Measurements from ENCODE around the gene SSC5D. TPM values are rescaled to one million over a fixed set of nuclear protein-coding genes. Genes with fewer than 3 reads are reported as not detected.

The SSC5D gene
- total and polyA plus RNA-seq, 9 of the 15 experiments (the other 6 are each of a cell fraction or from before 2014, with no cell fraction given): 0.04 to 0.71 (median 0.14) TPM; not detected in 2

DNA sequence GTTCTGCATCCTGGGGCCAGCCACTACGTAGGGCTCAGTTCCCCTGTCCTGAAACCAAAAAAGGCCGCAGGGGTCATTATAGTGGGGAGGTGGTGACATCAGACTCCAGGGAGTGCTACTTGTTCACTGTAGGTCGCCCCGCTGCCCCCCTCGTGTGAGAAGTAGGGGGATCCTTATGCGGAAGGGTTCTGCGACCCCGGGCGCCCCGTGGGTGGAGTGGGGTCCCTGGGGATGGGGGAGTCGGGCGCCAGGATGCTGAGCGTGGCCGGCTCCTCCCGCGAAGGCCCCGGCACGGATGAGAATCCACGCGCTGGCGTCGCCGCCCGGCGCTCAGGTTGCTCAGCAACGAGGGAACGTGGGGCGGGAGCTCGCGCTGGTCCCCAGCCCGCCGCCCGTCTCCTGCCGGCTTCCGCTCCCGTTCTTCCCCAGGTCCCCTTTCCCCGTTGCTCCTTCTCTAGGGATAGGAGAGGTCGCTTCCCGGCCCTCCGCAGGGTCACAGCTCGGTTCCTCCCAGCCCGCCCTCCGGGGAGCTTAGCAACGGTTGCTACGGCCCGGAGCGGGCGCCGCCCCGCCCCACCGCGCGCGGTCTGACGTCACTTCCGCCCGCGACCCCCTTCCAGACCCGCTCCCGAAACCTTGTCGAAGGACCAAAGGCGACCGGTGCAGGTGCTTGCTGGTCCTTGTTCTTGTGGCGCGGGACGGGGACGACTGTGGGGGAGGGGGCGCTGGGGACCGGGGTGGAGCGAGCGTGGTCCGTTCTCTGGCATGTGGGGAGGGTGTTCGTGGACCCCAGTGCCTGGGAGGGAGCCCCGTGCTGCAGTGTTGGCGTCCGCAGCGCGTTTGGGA lies 3.4 kb upstream of the SSC5D start, which contains the start of gene NAT14 (continued):
- peak; percentile 69 for TF ChIP-seq ATF1 (CRISPR knock-in tag; IDR thresholded peaks at IDR 0.05)
- TF ChIP-seq ATF1 (tag; IDR thresholded peaks at IDR 0.05): peak; percentile 93
- TF ChIP-seq MXI1 (IDR thresholded peaks at IDR 0.05; ENCODE audit: low read depth, low read length): peak; percentile 86
- TF ChIP-seq, protein P1, sequence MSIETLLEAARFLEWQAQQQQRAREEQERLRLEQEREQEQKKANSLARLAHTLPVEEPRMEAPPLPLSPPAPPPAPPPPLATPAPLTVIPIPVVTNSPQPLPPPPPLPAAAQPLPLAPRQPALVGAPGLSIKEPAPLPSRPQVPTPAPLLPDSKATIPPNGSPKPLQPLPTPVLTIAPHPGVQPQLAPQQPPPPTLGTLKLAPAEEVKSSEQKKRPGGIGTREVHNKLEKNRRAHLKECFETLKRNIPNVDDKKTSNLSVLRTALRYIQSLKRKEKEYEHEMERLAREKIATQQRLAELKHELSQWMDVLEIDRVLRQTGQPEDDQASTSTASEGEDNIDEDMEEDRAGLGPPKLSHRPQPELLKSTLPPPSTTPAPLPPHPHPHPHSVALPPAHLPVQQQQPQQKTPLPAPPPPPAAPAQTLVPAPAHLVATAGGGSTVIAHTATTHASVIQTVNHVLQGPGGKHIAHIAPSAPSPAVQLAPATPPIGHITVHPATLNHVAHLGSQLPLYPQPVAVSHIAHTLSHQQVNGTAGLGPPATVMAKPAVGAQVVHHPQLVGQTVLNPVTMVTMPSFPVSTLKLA (conservative IDR thresholded peaks at IDR 0.05): peak in 1 of 2 experiments; percentile 74; a peak in 3 of 4 replicates
- TF ChIP-seq HCFC1 (IDR thresholded peaks at IDR 0.05; ENCODE audit: low read depth, low read length): peak; percentile 44
- TF ChIP-seq, protein P2, sequence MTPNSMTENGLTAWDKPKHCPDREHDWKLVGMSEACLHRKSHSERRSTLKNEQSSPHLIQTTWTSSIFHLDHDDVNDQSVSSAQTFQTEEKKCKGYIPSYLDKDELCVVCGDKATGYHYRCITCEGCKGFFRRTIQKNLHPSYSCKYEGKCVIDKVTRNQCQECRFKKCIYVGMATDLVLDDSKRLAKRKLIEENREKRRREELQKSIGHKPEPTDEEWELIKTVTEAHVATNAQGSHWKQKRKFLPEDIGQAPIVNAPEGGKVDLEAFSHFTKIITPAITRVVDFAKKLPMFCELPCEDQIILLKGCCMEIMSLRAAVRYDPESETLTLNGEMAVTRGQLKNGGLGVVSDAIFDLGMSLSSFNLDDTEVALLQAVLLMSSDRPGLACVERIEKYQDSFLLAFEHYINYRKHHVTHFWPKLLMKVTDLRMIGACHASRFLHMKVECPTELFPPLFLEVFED (CRISPR knock-in tag; conservative IDR thresholded peaks at IDR 0.05): peak; percentile 8; the same call in 1 of the 2 replicates
- TF ChIP-seq, protein P3, sequence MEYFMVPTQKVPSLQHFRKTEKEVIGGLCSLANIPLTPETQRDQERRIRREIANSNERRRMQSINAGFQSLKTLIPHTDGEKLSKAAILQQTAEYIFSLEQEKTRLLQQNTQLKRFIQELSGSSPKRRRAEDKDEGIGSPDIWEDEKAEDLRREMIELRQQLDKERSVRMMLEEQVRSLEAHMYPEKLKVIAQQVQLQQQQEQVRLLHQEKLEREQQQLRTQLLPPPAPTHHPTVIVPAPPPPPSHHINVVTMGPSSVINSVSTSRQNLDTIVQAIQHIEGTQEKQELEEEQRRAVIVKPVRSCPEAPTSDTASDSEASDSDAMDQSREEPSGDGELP (CRISPR knock-in tag; IDR thresholded peaks at IDR 0.05; ENCODE audit: borderline replicate concordance): 0 out of 2 replicates have a peak, but pooled peaks have one; percentile 12
- no peak for TF ChIP-seq NR4A1 (CRISPR knock-in tag; IDR thresholded peaks at IDR 0.05)
- TF ChIP-seq NR4A1 (tag; IDR thresholded peaks at IDR 0.05): no peak
- TF ChIP-seq PHB2 (IDR thresholded peaks at IDR 0.05; ENCODE audit: low read depth): no peak
- no peak for TF ChIP-seq DIDO1 (tag; IDR thresholded peaks at IDR 0.05; ENCODE audit: low read depth)
- TF ChIP-seq ATF7 (IDR thresholded peaks at IDR 0.05): peak; percentile 92
- TF ChIP-seq, protein P4, sequence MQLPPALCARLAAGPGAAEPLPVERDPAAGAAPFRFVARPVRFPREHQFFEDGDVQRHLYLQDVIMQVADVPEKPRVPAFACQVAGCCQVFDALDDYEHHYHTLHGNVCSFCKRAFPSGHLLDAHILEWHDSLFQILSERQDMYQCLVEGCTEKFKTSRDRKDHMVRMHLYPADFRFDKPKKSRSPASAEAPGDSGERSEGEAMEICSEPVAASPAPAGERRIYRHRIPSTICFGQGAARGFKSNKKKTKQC (CRISPR knock-in tag; IDR thresholded peaks at IDR 0.05): 0 out of 2 replicates have a peak, but pooled peaks have one; percentile 17
- 0 out of 2 replicates have a peak, but pooled peaks have one; percentile 27 for TF ChIP-seq LCOR (CRISPR knock-in tag; IDR thresholded peaks at IDR 0.05)
- peak; percentile 47; the same call in 1 of the 2 replicates for TF ChIP-seq PHF8 (IDR thresholded peaks at IDR 0.05; ENCODE audit: borderline replicate concordance, low read length)
